GM18499 (cell line): Measurements from ENCODE around the gene PKNOX1.
"Not testable (repeated sequence)": the region's sequence is repeated elsewhere in the genome, so short reads cannot be mapped to it uniquely, and the experiment has no call there.

Source experiments
- ATAC-seq: cut with Tn5 transposase; IDR thresholded peaks from one replicate; pipeline ENCODE4 v1.9.1; 2021; ENCODE audit warnings: moderate number of reproducible peaks; ENCODE audit not compliant: insufficient read depth, unreplicated experiment

PKNOX1 gene

GRCh38 chr21:42973991-42974831, at the start of gene PKNOX1:
PKNOX1 (plus strand) TSS chr21:42974562; CDS start chr21:43004382, 29,820 bp downstream.
- ATAC-seq, result peak; percentile 55

- ATAC-seq, result no peak
Observed at GRCh38 chr21:42925114-42925926, 49.0 kb upstream of the PKNOX1 start, which contains the start of gene ERVH48-1. ERVH48-1 (minus strand) TSS chr21:42925630; CDS start chr21:42919006, 6,624 bp downstream.

GRCh38 chr21:42927474-42928200, 46.7 kb upstream of the PKNOX1 start:
- ATAC-seq, result not testable (repeated sequence)

GRCh38 chr21:42929969-42930368, 44.4 kb upstream of the PKNOX1 start:
- ATAC-seq, result no peak

- ATAC-seq, result no peak
Observed at GRCh38 chr21:42931560-42932235, 42.7 kb upstream of the PKNOX1 start.

- not testable (repeated sequence) for ATAC-seq
Observed at GRCh38 chr21:42932378-42933136, 41.8 kb upstream of the PKNOX1 start.

GRCh38 chr21:42933137-42933970, 41.0 kb upstream of the PKNOX1 start:
- not testable (repeated sequence) for ATAC-seq

- ATAC-seq, result not testable (repeated sequence)
Observed at GRCh38 chr21:42933973-42934372, 40.4 kb upstream of the PKNOX1 start.

GRCh38 chr21:42936360-42936759, 38.0 kb upstream of the PKNOX1 start:
- ATAC-seq, result not testable (repeated sequence)

- ATAC-seq, result not testable (repeated sequence)
Observed at GRCh38 chr21:42937034-42937940, 37.1 kb upstream of the PKNOX1 start.

- no peak for ATAC-seq
Observed at GRCh38 chr21:42937960-42938605, 36.3 kb upstream of the PKNOX1 start.

- ATAC-seq, result not testable (repeated sequence)
Observed at GRCh38 chr21:42938606-42938995, 35.8 kb upstream of the PKNOX1 start.

- no peak for ATAC-seq
Observed at GRCh38 chr21:42939582-42940413, 34.6 kb upstream of the PKNOX1 start.

GRCh38 chr21:42941696-42942085, 32.7 kb upstream of the PKNOX1 start:
- ATAC-seq, result no peak

GRCh38 chr21:42942244-42942643, 32.1 kb upstream of the PKNOX1 start:
- ATAC-seq, result no peak
